ENCODE measurements around the gene RTN4R.

The RTN4R gene

GRCh38 chr22:20222764-20223420 lies 45.2 kb downstream of the RTN4R start:
- Histone ChIP-seq H3K9ac (ENCODE audit: low read depth, low read length) (no peak overlapping the region), H3K79me2 (ENCODE audit: insufficient read depth, low read length) (no peaks in the 10 kb centered on the region), H4K20me1 (ENCODE audit: insufficient read depth, low read length) (no peaks in the 10 kb centered on the region; the same call in 1 of the 2 replicates), H3K9me3 (ENCODE audit: insufficient read depth, low read length, severe bottlenecking) (peaks cover 6% of the 10 kb centered on the region), H3K4me2 (ENCODE audit: insufficient read depth, low read length) (no peak overlapping the region), H3K4me3 (ENCODE audit: low read depth in 1 of 2, low read length in 2 of 2) (no peak overlapping the region), H3K27me3 (ENCODE audit: insufficient read depth, low read length, poor library complexity) (no peaks in the 10 kb centered on the region), H3K4me1 (ENCODE audit: insufficient read depth, low read length) (no peaks in the 10 kb centered on the region), H2AFZ (ENCODE audit: low read depth, low read length) (no peak overlapping the region), H3K36me3 (ENCODE audit: insufficient read depth, low read length) (no peaks in the 10 kb centered on the region), H3K27ac (ENCODE audit: low read length) (no peak overlapping the region)
- TF ChIP-seq CTCF (IDR thresholded peaks at IDR 0.05; ENCODE audit: borderline replicate concordance, extremely low read depth, low read length, poor library complexity, severe bottlenecking), result no peak
- TF ChIP-seq EZH2 (IDR thresholded peaks at IDR 0.05; ENCODE audit: borderline replicate concordance, low read depth, low read length, severe bottlenecking), result no peak
- no peak for DNase-seq
- ATAC-seq (ENCODE audit: insufficient read depth, low read depth), result no peak

GRCh38 chr22:20221421-20222340 lies 46.4 kb downstream of the RTN4R start:
- Histone ChIP-seq H3K9me3 (ENCODE audit: insufficient read depth, low read length, severe bottlenecking) (peaks cover 6% of the 10 kb centered on the region), H3K9ac (ENCODE audit: low read depth, low read length) (no peak overlapping the region), H3K79me2 (ENCODE audit: insufficient read depth, low read length) (no peaks in the 10 kb centered on the region), H2AFZ (ENCODE audit: low read depth, low read length) (no peak overlapping the region), H3K36me3 (ENCODE audit: insufficient read depth, low read length) (no peaks in the 10 kb centered on the region), H3K4me2 (ENCODE audit: insufficient read depth, low read length) (no peak overlapping the region), H4K20me1 (ENCODE audit: insufficient read depth, low read length) (no peaks in the 10 kb centered on the region; the same call in 1 of the 2 replicates), H3K4me3 (ENCODE audit: low read depth in 1 of 2, low read length in 2 of 2) (no peak overlapping the region), H3K27me3 (ENCODE audit: insufficient read depth, low read length, poor library complexity) (no peaks in the 10 kb centered on the region), H3K4me1 (ENCODE audit: insufficient read depth, low read length) (no peaks in the 10 kb centered on the region), H3K27ac (ENCODE audit: low read length) (no peak overlapping the region)
- no peak for TF ChIP-seq CTCF (IDR thresholded peaks at IDR 0.05; ENCODE audit: borderline replicate concordance, extremely low read depth, low read length, poor library complexity, severe bottlenecking)
- TF ChIP-seq EZH2 (IDR thresholded peaks at IDR 0.05; ENCODE audit: borderline replicate concordance, low read depth, low read length, severe bottlenecking), result no peak
- ATAC-seq (ENCODE audit: insufficient read depth, low read depth) (no peak), DNase-seq (no peak)

GRCh38 chr22:20220629-20221026 lies 47.5 kb downstream of the RTN4R start:
- Histone ChIP-seq H2AFZ (ENCODE audit: low read depth, low read length) (no peak overlapping the region), H3K9me3 (ENCODE audit: insufficient read depth, low read length, severe bottlenecking) (peaks cover 6% of the 10 kb centered on the region), H3K4me2 (ENCODE audit: insufficient read depth, low read length) (no peak overlapping the region), H3K4me3 (ENCODE audit: low read depth in 1 of 2, low read length in 2 of 2) (no peak overlapping the region), H4K20me1 (ENCODE audit: insufficient read depth, low read length) (no peaks in the 10 kb centered on the region; the same call in 1 of the 2 replicates), H3K4me1 (ENCODE audit: insufficient read depth, low read length) (no peaks in the 10 kb centered on the region), H3K9ac (ENCODE audit: low read depth, low read length) (no peak overlapping the region), H3K27ac (ENCODE audit: low read length) (no peak overlapping the region), H3K27me3 (ENCODE audit: insufficient read depth, low read length, poor library complexity) (no peaks in the 10 kb centered on the region), H3K36me3 (ENCODE audit: insufficient read depth, low read length) (no peaks in the 10 kb centered on the region), H3K79me2 (ENCODE audit: insufficient read depth, low read length) (no peaks in the 10 kb centered on the region)
- DNase-seq (no peak), ATAC-seq (ENCODE audit: insufficient read depth, low read depth) (no peak)
- TF ChIP-seq EZH2 (IDR thresholded peaks at IDR 0.05; ENCODE audit: borderline replicate concordance, low read depth, low read length, severe bottlenecking) (no peak), CTCF (IDR thresholded peaks at IDR 0.05; ENCODE audit: borderline replicate concordance, extremely low read depth, low read length, poor library complexity, severe bottlenecking) (no peak)

Data from DND-41 (cell line).